Mesodermal cell (in vitro differentiated cells): ENCODE results near the gene ABL2.
"Not testable (repeated sequence)": the region's sequence is repeated elsewhere in the genome, so short reads cannot be mapped to it uniquely, and the experiment has no call there.

ENCODE experiments used
- H3K27ac ChIP-seq: 2 replicates; pipeline ENCODE4 v1.7.0; 2013; ENCODE audit warnings: mild to moderate bottlenecking, low read depth, low read length, moderate library complexity; ENCODE audit not compliant: severe bottlenecking
- H3K36me3 ChIP-seq: 2 replicates; pipeline ENCODE4 v1.7.1; 2013; ENCODE audit warnings: mild to moderate bottlenecking, low read length, moderate library complexity; ENCODE audit not compliant: control insufficient read depth, insufficient read depth
- H3K4me1 ChIP-seq: one replicate; pipeline ENCODE4 v1.7.1; 2013; ENCODE audit warnings: mild to moderate bottlenecking, low read length; ENCODE audit not compliant: insufficient read depth, control insufficient read depth, poor library complexity, severe bottlenecking
- H3K4me3 ChIP-seq: 2 replicates; pipeline ENCODE4 v1.7.0; 2013; ENCODE audit warnings: low read length, control low read depth, mild to moderate bottlenecking; ENCODE audit not compliant: insufficient read depth, poor library complexity, severe bottlenecking; ENCODE audit errors: extremely low read depth
- H3K9me3 ChIP-seq: 2 replicates; pipeline ENCODE4 v1.7.1; 2013; ENCODE audit warnings: mild to moderate bottlenecking, low read length, moderate library complexity; ENCODE audit not compliant: control insufficient read depth
- WGBS, 2 experiments: methylation state at CpG; one replicate each; pipeline ENCODE4 v1.1.5; 2013; ENCODE audit warnings: missing lambda C conversion rate in 2 of 2; ENCODE audit not compliant: insufficient coverage in 2 of 2; 5-methylcytosine and 5-hydroxymethylcytosine counted together

Gene ABL2

DNA sequence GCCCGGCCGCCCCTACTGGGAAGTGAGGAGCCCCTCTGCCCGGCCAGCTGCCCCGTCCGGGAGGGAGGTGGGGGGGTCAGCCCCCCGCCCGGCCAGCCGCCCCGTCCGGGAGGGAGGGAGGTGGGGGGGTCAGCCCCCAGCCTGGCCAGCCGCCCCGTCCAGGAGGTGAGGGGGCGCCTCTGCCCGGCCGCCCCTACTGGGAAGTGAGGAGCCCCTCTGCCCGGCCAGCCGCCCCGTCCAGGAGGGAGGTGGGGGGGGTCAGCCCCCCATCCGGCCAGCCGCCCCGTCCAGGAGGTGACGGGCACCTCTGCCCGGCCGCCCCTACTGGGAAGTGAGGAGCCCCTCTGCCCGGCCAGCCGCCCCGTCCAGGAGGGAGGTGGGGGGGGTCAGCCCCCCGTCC, 93.8 kb downstream of the ABL2 start:
- H3K4me1 ChIP-seq, H3K9me3 ChIP-seq, H3K27ac ChIP-seq, H3K4me3 ChIP-seq: not testable (repeated sequence)
- WGBS, 2 experiments: 96 to 100% methylated on average over 10 of the region's 28 CpGs
- H3K36me3 ChIP-seq: peaks cover 43% of the 10 kb centered on the region

DNA sequence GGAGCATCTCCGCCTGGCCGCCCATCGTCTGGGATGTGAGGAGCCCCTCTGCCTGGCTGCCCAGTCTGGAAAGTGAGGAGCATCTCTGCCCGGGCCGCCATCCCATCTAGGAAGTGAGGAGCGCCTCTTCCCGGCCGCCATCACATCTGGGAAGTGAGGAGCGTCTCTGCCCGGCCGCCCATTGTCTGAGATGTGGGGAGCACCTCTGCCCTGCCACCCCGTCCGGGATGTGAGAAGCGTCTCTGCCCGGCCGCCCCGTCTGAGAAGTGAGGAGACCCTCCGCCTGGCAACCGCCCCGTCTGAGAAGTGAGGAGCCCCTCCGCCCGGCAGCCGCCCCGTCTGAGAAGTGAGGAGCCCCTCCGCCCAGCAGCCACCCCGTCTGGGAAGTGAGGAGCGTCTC, 94.3 kb downstream of the ABL2 start:
- H3K27ac ChIP-seq, H3K4me1 ChIP-seq, H3K9me3 ChIP-seq, H3K4me3 ChIP-seq: not testable (repeated sequence)
- WGBS, 2 experiments: 98% methylated on average over 8 of the region's 27 CpGs; no CpG with 5 or more reads in 1 of the 2 experiments
- peaks cover 42% of the 10 kb centered on the region for H3K36me3 ChIP-seq

DNA sequence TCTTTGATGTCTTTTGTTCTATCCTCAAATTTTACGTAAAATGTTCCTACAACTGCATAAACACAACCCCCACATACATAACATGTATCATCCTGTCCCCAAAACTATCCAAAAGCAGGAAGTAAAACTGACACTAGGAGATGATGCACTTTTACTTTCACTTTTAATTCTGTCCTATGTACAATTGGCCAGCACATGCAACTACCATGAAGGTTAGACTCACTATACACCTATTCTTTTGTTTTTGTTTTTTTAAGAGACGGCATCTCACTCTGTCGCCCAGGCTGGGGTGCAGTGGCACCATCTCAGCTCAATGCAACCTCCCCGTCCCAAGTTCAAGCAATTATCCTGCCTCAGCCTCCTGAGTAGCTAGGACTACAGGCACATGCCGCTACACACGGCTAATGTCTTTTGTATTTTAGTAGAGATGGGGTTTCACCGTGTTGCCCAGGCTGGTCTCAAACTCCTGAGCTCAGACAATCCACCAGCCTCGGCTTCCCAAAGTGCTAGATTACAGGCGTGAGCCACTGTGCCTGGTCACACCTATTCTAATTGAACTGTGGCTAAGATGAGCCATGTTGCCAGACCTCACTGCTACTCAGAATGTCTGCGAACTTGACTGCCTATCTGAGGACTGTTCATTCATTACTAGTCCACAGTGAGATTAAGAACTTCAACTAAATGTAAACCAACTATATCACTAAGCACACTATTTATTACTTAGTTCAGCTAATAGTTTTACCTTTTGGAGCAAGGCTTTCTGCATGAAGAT, 99.6 kb downstream of the ABL2 start:
- H3K27ac ChIP-seq: no peak overlapping the region
- no peaks in the 10 kb centered on the region for H3K9me3 ChIP-seq
- H3K4me3 ChIP-seq: no peak overlapping the region
- 93 to 98% methylated on average over 8 to 9 of the region's 10 CpGs for WGBS, 2 experiments
- H3K36me3 ChIP-seq: peaks cover 44% of the 10 kb centered on the region
- H3K4me1 ChIP-seq: peaks cover 24% of the 10 kb centered on the region

DNA sequence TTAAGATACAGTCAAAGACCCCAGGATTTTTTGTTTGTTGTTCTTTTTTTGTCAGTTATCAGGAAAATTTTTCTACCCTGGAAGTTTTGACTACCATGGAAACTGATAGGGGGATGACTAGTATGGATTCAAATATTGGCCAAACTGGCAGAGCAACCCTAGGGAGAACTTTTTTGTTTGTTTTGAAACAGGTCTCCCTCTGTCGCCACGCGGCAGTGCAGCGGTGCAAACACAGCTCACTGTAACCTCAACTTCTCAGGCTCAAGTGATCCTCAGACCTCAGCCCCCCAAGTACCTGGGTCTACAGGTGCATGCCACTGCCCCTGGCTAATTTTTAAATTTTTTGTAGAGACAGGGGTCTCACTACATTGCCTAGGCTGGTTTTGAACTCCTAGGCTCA, 101.0 kb downstream of the ABL2 start:
- Histone ChIP-seq H3K36me3 (peaks cover 49% of the 10 kb centered on the region), H3K27ac (peak overlapping the region; percentile 44), H3K4me3 (no peak overlapping the region), H3K9me3 (no peaks in the 10 kb centered on the region), H3K4me1 (peaks cover 24% of the 10 kb centered on the region)
- 98% methylated on average over 4 of the region's 4 CpGs; no CpG with 5 or more reads in 1 of the 2 experiments for WGBS, 2 experiments

DNA sequence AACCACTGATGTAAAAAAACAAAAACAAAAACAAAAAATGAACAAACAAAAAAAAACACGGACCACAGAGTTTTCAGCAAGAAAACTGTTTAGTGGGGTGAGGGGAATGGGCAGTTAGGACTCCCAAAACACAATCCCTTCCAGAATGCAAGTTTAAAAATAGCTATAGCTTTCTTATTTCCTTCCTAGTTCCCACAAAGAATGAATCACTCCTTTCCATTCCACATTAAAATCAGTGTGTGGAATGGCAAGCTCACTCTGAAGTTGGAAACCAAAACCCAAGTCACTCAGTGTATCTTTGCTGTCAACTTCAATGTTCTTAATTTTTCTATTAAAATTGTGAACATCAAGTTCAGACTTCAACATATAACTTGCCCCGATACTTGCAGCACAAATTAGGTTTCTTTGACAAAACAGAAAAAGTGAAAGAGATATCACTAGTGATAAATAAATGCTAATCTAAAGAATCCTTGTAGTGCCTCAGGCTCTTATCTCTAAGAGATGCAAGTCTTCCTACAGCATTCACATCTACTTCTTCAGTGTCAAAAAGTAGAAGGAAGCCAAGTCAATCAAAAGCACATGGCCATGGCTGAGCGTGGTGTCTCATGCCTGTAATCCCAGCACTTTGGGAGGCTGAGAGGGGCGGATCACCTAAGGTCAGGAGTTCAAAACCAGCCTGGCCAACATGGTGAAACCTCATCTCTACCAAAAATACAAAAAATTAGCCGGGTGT, 102.1 kb downstream of the ABL2 start:
- 90 to 100% methylated on average over 1 to 2 of the region's 5 CpGs for WGBS, 2 experiments
- Histone ChIP-seq H3K9me3 (no peaks in the 10 kb centered on the region), H3K27ac (peak overlapping the region; percentile 47), H3K36me3 (peaks cover 57% of the 10 kb centered on the region), H3K4me1 (peaks cover 24% of the 10 kb centered on the region), H3K4me3 (no peak overlapping the region)

DNA sequence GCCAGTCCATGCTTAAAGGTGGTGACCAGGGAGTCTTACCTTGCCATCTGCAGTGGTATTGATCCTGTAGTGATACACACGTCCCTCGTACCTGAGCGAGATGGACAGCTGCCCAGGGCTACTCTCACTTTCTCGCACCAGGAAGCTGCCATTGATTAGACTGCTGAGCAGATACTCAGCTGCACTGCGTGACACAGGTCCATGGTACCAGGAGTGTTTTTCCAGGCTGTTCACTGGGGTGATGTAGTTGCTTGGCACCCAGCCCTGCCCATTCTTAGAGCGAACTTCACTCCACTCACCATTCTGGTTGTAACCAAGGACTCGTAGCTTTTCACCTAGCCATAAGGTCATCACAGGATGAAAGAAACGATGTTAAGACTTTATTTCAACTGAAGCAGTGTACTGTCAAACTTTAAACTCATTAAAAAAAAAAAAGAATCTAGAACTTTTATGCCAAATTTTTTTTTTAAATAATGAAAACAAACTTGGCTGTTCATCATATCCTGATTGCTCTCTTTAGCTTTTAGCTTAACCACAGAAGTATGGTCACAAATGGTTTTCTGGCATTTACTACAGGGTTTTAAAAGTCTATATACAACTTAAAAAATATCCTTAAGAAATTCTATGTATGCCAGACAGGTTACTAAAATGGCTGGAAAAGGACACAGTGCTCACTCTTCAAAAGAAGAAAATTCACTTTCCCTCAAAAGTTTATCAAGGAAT, 103.0 kb downstream of the ABL2 start:
- Histone ChIP-seq H3K36me3 (peaks cover 65% of the 10 kb centered on the region), H3K4me3 (no peak overlapping the region), H3K27ac (no peak overlapping the region), H3K9me3 (no peaks in the 10 kb centered on the region), H3K4me1 (peaks cover 24% of the 10 kb centered on the region)
- WGBS, 2 experiments: 90 to 96% methylated on average over 6 to 7 of the region's 8 CpGs

DNA sequence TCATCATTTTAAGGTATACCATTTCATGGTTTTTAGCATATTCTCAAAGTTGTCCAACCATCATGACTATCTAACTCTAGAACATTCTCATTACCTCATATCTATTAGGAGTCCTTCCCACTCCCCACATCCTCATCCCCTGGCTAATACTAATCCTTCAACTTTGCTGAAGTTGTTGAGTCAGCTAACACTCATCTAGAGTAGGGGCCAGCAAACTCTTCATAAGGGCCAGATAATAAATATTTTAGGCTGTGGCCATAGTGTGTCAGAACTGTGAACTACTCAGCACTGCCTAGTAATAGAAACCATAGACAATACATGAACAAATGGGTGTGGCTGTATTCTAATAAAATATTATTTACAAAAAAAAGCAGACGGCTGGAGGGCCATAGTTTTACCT, 104.6 kb downstream of the ABL2 start:
- Histone ChIP-seq H3K9me3 (no peaks in the 10 kb centered on the region), H3K36me3 (peaks cover 66% of the 10 kb centered on the region), H3K4me1 (peaks cover 24% of the 10 kb centered on the region), H3K4me3 (no peak overlapping the region), H3K27ac (no peak overlapping the region)
- no CpG with 5 or more reads among the region's 1 CpG for WGBS, 2 experiments

DNA sequence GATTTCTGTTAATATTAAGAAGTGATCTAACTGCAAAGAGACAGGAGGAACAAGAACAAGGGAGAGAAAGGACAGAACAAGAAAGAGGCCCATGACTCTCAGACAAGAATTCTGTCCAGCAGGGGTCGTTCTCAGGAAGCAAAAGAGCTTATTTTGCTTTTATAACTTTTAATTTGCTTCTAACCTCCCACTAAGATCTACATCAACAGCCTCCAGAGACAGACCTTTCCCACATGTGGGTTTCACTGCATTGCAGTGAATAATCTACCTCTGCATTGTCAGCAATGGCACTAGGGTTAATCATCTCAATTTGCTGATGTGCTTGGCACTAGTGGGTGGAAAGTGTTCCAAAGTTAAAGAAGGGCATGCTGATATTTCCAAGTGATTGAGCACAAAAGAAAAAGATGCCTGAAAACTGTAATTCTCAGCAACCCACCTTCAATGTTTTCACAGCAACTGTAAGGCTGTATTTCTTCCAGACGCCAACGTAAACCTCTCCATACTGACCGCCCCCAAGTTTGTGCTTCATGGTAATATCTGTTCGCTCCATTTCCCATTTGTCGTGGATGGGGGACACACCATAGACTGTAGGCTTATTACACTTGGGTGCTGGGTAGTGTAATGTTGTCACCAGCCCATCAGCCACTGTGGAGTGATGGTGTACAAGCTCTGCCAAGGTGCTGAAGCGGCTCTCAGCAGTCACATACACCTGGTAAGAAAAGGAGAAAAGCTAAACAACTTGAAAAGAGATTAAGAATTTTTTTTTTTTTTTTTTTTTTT, 108.1 kb downstream of the ABL2 start:
- Histone ChIP-seq H3K4me3 (no peak overlapping the region), H3K27ac (no peak overlapping the region), H3K36me3 (peaks cover 86% of the 10 kb centered on the region), H3K4me1 (no peaks in the 10 kb centered on the region), H3K9me3 (no peaks in the 10 kb centered on the region)
- WGBS, 2 experiments: 70 to 87% methylated on average over 3 to 5 of the region's 7 CpGs

DNA sequence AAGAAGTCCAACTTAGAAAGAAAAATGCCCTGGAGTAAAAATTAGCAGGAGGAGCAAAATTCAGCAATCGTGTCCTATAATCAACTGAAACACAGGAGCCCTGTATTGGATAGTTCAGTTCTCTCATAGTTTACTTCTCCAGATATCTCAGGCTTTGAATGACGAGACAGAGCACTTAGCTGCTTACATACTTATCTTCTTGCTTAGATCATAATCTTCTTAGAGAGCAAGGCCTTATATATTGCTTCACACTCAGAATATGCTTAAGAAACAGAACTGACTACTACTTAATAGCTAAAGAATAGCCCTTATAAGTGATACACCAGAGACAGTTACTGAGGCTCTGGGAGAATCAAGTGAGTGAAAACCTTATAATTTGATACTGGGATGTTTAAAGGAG, 108.7 kb downstream of the ABL2 start:
- H3K4me3 ChIP-seq: no peak overlapping the region
- no peaks in the 10 kb centered on the region for H3K4me1 ChIP-seq
- no peak overlapping the region for H3K27ac ChIP-seq
- peaks cover 86% of the 10 kb centered on the region for H3K36me3 ChIP-seq
- WGBS, 2 experiments: 100% methylated on average over 1 to 2 of the region's 2 CpGs
- H3K9me3 ChIP-seq: no peaks in the 10 kb centered on the region

DNA sequence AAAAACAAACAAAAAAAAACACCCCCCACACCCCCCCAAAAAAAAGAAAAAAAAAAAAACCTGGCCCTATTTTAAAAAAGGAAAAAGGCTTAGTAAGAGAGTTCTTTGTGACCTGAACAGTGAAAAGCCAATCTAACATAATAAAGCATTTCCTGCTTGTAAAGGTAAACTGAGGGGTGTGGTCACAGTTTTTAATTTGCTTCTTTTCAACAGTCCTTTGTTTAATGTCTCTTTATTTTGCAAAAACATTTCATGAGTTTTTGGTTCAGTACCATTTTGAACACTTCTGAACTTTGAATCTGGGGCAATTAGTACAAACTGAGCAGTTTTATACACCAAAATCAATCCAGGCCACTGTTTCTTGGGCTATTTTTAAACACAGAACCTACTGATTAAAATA, 110.0 kb downstream of the ABL2 start:
- Histone ChIP-seq H3K9me3 (no peaks in the 10 kb centered on the region), H3K4me3 (no peak overlapping the region), H3K27ac (no peak overlapping the region), H3K36me3 (peaks cover 85% of the 10 kb centered on the region), H3K4me1 (no peaks in the 10 kb centered on the region)
